SH-SY5Y (cell line): ENCODE measurements around the gene CCDC102B.

Source experiments
- GATA2 ChIP-seq: IDR thresholded peaks from 2 replicates; pipeline ENCODE4 v1.6.1; 2011; ENCODE audit warnings: mild to moderate bottlenecking, low read depth, low read length
- GATA3 ChIP-seq: IDR thresholded peaks from 2 replicates; pipeline ENCODE4 v1.6.1; 2011; ENCODE audit warnings: low read depth, mild to moderate bottlenecking, low read length, moderate library complexity

CCDC102B gene

DNA sequence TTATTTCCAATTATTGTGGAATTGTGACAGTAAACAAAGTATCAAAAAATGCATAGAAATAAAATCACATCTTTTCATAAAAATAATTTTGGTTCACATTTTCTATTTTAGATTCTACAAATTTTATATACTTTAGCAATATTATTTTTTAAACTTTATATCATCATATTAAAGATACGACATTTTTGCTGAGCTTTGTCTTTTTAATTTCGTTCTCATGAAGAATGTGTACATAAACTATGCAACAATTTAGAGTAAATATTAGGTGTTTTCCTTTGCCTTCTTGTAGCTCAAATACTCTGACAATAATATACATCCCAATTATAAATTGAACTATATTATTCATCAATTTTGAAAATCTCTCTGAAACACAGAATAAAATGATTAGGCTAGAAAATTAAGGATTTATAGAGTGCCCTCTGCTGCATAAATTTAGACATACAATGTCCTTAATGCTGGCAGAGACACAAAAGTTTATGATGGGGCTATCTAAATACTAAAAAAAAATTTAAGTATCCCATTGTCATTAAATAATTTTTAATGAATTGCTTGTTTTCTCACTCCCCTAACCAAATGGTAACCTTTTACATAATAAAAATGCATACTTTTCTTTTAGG, 45.7 kb downstream of the CCDC102B start:
- TF ChIP-seq GATA2 (no peak), GATA3 (no peak)

GRCh38 chr18:68847219-68847837, 49.4 kb downstream of the CCDC102B start:
- TF ChIP-seq GATA3 (no peak), GATA2 (no peak)

DNA sequence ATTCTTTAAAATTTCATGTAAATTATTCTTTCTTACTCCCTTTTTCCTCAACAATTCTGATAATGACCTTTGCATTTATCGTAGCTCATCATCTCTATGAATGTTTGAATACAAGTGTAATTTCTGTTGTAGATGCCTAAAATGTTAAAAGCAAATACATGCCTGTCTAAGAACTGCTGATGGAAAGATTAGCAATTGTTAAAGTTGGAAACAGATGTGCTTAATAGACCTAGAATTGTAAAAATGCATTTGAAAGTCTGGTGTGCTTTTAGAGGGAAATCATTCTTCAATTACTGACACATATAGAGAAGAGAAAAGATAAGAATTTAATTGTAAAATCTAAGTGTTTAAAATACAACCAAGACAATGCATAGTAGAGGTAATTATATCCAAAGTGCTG, 50.4 kb downstream of the CCDC102B start:
- TF ChIP-seq GATA3 (peak; percentile 99), GATA2 (peak; percentile 76)

GRCh38 chr18:68854786-68855391, 57.0 kb downstream of the CCDC102B start:
- no peak for TF ChIP-seq GATA2
- no peak for TF ChIP-seq GATA3

DNA sequence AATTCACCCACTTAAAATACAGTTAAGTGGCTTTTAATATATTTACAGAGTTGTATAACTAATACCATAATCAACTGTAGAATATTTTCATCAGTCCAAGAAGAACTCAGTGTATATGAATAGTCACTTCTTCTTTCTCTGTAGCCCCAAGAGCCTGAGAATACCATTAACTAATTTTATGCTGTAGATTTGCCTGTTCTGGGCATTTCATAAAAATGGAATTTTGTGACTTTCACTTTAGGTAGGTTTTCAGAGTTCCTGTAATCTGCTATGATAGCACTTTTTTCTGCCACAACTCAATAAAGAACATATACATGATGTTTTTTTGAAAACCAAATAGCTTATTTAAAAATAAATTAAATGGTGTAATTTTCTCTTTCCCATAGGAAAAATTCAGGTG, 57.6 kb downstream of the CCDC102B start:
- TF ChIP-seq GATA2 (no peak), GATA3 (no peak)

DNA sequence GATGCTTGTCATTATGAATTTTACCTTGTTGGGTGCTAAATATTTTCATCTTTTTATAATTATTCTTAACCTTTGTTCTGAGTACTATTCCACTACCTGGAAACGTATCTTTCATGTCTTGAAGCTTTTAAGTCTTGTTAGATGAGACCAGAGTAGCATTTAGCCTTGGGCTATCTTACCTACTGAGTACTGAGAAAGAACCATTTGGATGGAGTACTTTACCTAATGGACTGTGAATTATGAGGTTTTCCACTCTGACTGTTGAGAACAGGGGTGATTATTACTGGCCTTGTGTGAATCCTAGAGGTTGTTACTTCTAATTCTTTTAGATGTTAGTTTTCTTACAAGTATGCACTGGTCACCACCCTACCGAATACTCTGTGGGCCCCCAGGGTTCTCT, 63.5 kb downstream of the CCDC102B start:
- no peak for TF ChIP-seq GATA2
- TF ChIP-seq GATA3, result no peak

- TF ChIP-seq GATA2 (no peak), GATA3 (no peak)
Observed at GRCh38 chr18:68865021-68865420, 67.1 kb downstream of the CCDC102B start.

DNA sequence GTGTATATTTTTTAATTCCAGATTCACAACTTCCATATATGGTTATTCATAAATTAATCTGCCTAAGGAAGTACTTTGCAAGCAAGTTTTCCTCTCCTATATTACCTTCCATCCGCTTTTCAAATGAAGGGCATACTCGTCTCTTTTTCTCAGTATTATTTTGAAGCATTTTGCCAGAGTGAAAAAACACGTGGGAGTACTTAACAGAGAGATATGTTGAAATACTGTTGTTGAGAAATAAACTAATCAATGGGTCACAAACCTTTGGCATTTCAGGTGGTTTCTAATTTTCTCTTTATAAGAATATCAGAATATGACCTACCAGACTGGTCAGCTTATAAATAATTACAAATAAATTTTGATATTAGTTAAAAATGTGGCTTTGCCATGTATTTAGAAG, 67.6 kb downstream of the CCDC102B start:
- TF ChIP-seq GATA3 (no peak), GATA2 (no peak)

- no peak for TF ChIP-seq GATA3
Observed at GRCh38 chr18:68873003-68873402, 75.1 kb downstream of the CCDC102B start.

GRCh38 chr18:68874361-68874760, 76.5 kb downstream of the CCDC102B start:
- no peak for TF ChIP-seq GATA3
- no peak for TF ChIP-seq GATA2

- TF ChIP-seq GATA2 (no peak), GATA3 (no peak)
Observed at GRCh38 chr18:68887410-68887809, 89.5 kb downstream of the CCDC102B start.

GRCh38 chr18:68893354-68893753, 95.5 kb downstream of the CCDC102B start:
- no peak for TF ChIP-seq GATA3
- no peak for TF ChIP-seq GATA2

GRCh38 chr18:68897286-68897685, 99.4 kb downstream of the CCDC102B start:
- TF ChIP-seq GATA3, result no peak
- no peak for TF ChIP-seq GATA2

GRCh38 chr18:68909579-68909978, 111.7 kb downstream of the CCDC102B start:
- TF ChIP-seq GATA2 (peak; percentile 41; the same call in 1 of the 2 replicates), GATA3 (peak; percentile 78)

- TF ChIP-seq GATA3, result no peak
- no peak for TF ChIP-seq GATA2
Observed at GRCh38 chr18:68915061-68915460, 117.2 kb downstream of the CCDC102B start.
